Measurements from ENCODE around the gene TMEM167B. TPM values are rescaled to one million over a fixed set of nuclear protein-coding genes. Genes with fewer than 3 reads are reported as not detected.
"Not testable (repeated sequence)": the region's sequence is repeated elsewhere in the genome, so short reads cannot be mapped to it uniquely, and the experiment has no call there.

The TMEM167B gene
- total and polyA plus RNA-seq, 4 donors: 5.4 to 15.4 (median 13.2) TPM

GRCh38 chr1:109140392-109140791 lies 49.8 kb downstream of the TMEM167B start:
- no peaks in the 10 kb centered on the region for H3K9me3 ChIP-seq (ENCODE audit: control insufficient read depth in 4 of 4, low read length in 3 of 4)
- no peaks in the 10 kb centered on the region for H3K36me3 ChIP-seq (ENCODE audit: control insufficient read depth in 4 of 4, insufficient read depth in 3 of 4, low read depth in 1 of 4, low read length in 3 of 4)
- H3K27ac ChIP-seq (ENCODE audit: low read depth in 1 of 2, low read length in 2 of 2): no peak overlapping the region
- no peaks in the 10 kb centered on the region for H3K4me1 ChIP-seq (ENCODE audit: control insufficient read depth in 4 of 4, insufficient read depth in 4 of 4, low read length in 3 of 4)
- no peak overlapping the region for H3K9ac ChIP-seq (ENCODE audit: low read depth in 1 of 2, low read length in 2 of 2)
- TF ChIP-seq HNF4G (IDR thresholded peaks at IDR 0.05): no peak
- TF ChIP-seq GABPA (IDR thresholded peaks at IDR 0.05 in 1 of 2, conservative IDR thresholded peaks at IDR 0.05 in 1 of 2): no peak
- no peak for TF ChIP-seq YY1 (IDR thresholded peaks at IDR 0.05)
- no peak for TF ChIP-seq JUND (IDR thresholded peaks at IDR 0.05)
- no peak for TF ChIP-seq FOXA2 (IDR thresholded peaks at IDR 0.05)
- no peak for TF ChIP-seq HNF4A (conservative IDR thresholded peaks at IDR 0.05)
- TF ChIP-seq, protein P1, sequence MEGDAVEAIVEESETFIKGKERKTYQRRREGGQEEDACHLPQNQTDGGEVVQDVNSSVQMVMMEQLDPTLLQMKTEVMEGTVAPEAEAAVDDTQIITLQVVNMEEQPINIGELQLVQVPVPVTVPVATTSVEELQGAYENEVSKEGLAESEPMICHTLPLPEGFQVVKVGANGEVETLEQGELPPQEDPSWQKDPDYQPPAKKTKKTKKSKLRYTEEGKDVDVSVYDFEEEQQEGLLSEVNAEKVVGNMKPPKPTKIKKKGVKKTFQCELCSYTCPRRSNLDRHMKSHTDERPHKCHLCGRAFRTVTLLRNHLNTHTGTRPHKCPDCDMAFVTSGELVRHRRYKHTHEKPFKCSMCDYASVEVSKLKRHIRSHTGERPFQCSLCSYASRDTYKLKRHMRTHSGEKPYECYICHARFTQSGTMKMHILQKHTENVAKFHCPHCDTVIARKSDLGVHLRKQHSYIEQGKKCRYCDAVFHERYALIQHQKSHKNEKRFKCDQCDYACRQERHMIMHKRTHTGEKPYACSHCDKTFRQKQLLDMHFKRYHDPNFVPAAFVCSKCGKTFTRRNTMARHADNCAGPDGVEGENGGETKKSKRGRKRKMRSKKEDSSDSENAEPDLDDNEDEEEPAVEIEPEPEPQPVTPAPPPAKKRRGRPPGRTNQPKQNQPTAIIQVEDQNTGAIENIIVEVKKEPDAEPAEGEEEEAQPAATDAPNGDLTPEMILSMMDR (IDR thresholded peaks at IDR 0.05; ENCODE audit: low read depth, low read length, missing input control): no peak
- TF ChIP-seq MAX (IDR thresholded peaks at IDR 0.05): no peak
- no peak for DNase-seq (ENCODE audit: low spot score)
- no peaks in the 10 kb centered on the region for H3K27me3 ChIP-seq (ENCODE audit: control insufficient read depth in 4 of 4, insufficient read depth in 4 of 4, low read length in 3 of 4)
- no peak overlapping the region for H3K4me3 ChIP-seq (ENCODE audit: low read depth in 1 of 3, low read length in 3 of 3)
- 78% methylated on average over 3 of the region's 3 CpGs for WGBS

DNA sequence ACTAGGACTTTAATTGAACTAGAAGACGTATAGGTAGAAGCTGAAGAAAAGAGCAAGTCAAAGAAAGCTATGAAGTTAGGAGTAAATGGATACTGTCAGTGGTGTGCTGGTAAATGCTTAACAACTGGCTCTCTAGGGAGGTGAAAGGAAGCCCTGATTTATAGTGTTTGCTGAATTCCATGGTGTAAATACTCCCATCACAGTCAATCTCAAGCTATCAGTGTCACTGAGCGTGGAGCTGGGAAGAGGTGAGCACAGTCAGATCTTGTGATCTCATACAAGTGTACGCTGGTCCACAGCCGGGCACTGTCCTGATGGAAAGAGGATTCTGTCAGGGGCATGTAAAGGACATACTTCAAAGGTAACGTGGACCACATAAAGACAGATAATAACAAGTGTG lies 51.7 kb downstream of the TMEM167B start:
- H3K9ac ChIP-seq (ENCODE audit: low read depth in 1 of 2, low read length in 2 of 2): no peak overlapping the region
- H3K9me3 ChIP-seq (ENCODE audit: control insufficient read depth in 4 of 4, low read length in 3 of 4): no peaks in the 10 kb centered on the region
- H3K36me3 ChIP-seq (ENCODE audit: control insufficient read depth in 4 of 4, insufficient read depth in 3 of 4, low read depth in 1 of 4, low read length in 3 of 4): no peaks in the 10 kb centered on the region
- no peaks in the 10 kb centered on the region for H3K4me1 ChIP-seq (ENCODE audit: control insufficient read depth in 4 of 4, insufficient read depth in 4 of 4, low read length in 3 of 4)
- no peak overlapping the region for H3K4me3 ChIP-seq (ENCODE audit: low read depth in 1 of 3, low read length in 3 of 3)
- H3K27ac ChIP-seq (ENCODE audit: low read depth in 1 of 2, low read length in 2 of 2): no peak overlapping the region
- TF ChIP-seq ZBTB33 (IDR thresholded peaks at IDR 0.05): no peak
- no peak for TF ChIP-seq HNF4G (IDR thresholded peaks at IDR 0.05)
- TF ChIP-seq JUND (IDR thresholded peaks at IDR 0.05): no peak
- no peak for TF ChIP-seq RAD21 (IDR thresholded peaks at IDR 0.05)
- TF ChIP-seq, protein P1 (IDR thresholded peaks at IDR 0.05; ENCODE audit: low read depth, low read length, missing input control): no peak
- TF ChIP-seq SP1 (IDR thresholded peaks at IDR 0.05): no peak
- TF ChIP-seq TAF1 (conservative IDR thresholded peaks at IDR 0.05): no peak
- TF ChIP-seq EGR1 (IDR thresholded peaks at IDR 0.05; ENCODE audit: low read depth in 2 of 2): no peak
- TF ChIP-seq REST (IDR thresholded peaks at IDR 0.05): no peak
- no peak for TF ChIP-seq HNF4A (conservative IDR thresholded peaks at IDR 0.05)
- no peak for TF ChIP-seq GABPA (IDR thresholded peaks at IDR 0.05 in 1 of 2, conservative IDR thresholded peaks at IDR 0.05 in 1 of 2)
- TF ChIP-seq MAX (IDR thresholded peaks at IDR 0.05): no peak
- TF ChIP-seq FOXA2 (IDR thresholded peaks at IDR 0.05): no peak
- no peak for TF ChIP-seq FOXA1 (IDR thresholded peaks at IDR 0.05)
- no peaks in the 10 kb centered on the region for H3K27me3 ChIP-seq (ENCODE audit: control insufficient read depth in 4 of 4, insufficient read depth in 4 of 4, low read length in 3 of 4)
- WGBS: 90% methylated on average over 5 of the region's 5 CpGs
- no peak for DNase-seq (ENCODE audit: low spot score)

GRCh38 chr1:109142725-109143124 lies 52.2 kb downstream of the TMEM167B start:
- not testable (repeated sequence) for H3K36me3 ChIP-seq (ENCODE audit: control insufficient read depth in 4 of 4, insufficient read depth in 3 of 4, low read depth in 1 of 4, low read length in 3 of 4); H3K27ac ChIP-seq (ENCODE audit: low read depth in 1 of 2, low read length in 2 of 2); H3K9ac ChIP-seq (ENCODE audit: low read depth in 1 of 2, low read length in 2 of 2); DNase-seq (ENCODE audit: low spot score); H3K4me1 ChIP-seq (ENCODE audit: control insufficient read depth in 4 of 4, insufficient read depth in 4 of 4, low read length in 3 of 4); H3K4me3 ChIP-seq (ENCODE audit: low read depth in 1 of 3, low read length in 3 of 3); H3K27me3 ChIP-seq (ENCODE audit: control insufficient read depth in 4 of 4, insufficient read depth in 4 of 4, low read length in 3 of 4); H3K9me3 ChIP-seq (ENCODE audit: control insufficient read depth in 4 of 4, low read length in 3 of 4)
- 89% methylated on average over 6 of the region's 6 CpGs for WGBS

Measured in liver (tissue), 9 donors.